IMR-90 (cell line): ENCODE results near the gene ATP8B4. TPM values are rescaled to one million over a fixed set of nuclear protein-coding genes. Genes with fewer than 3 reads are reported as not detected.

Source experiments
- ATAC-seq: fragments of 200-7000 bp; cut with Tn5 transposase; 2 replicates; pipeline ENCODE4 v1.9.1; 2020; ENCODE audit warnings: low read depth, mild to moderate bottlenecking, moderate library complexity
- BruUV-seq: library from RNA; stranded (reverse); fragments of 400-500 nt; replicated peaks from 2 replicates; lab custom pipeline; 2021; lab: Mats Ljungman, UMichigan
- CTCF ChIA-PET: fragments of 300-600 bp; formaldehyde crosslinking; extraction: SDS; loops from one replicate; lab custom pipeline; 2021; ENCODE audit warnings: antibody characterized with exemption; lab: Yijun Ruan, JAX
- POLR2A ChIA-PET: fragments of 300-600 bp; sonication (Branson Sonifier 250); formaldehyde crosslinking; loops from one replicate; lab custom pipeline; 2022; ENCODE audit warnings: antibody characterized with exemption; ENCODE audit not compliant: unreplicated experiment; lab: Charles Lee
- DNase-seq: peaks from one replicate; pipeline ENCODE4 v3.0.0; 2013
- H2AFZ ChIP-seq: replicated peaks from 2 replicates; pipeline ENCODE3; 2013; ENCODE audit warnings: low read length, mild to moderate bottlenecking; ENCODE audit not compliant: poor library complexity
- H2AK5ac ChIP-seq: 2 replicates; pipeline ENCODE4 v1.6.1; 2013; ENCODE audit warnings: low read depth, low read length, inconsistent platforms
- H2AK9ac ChIP-seq: replicated peaks from 2 replicates; pipeline ENCODE3; 2013; ENCODE audit warnings: mild to moderate bottlenecking, low read depth, low read length, moderate library complexity; ENCODE audit not compliant: poor library complexity
- H2BK120ac ChIP-seq: 2 replicates; pipeline ENCODE4 v1.6.1; 2013; ENCODE audit warnings: low read depth, low read length, inconsistent platforms
- H2BK15ac ChIP-seq: 3 replicates; pipeline ENCODE4 v1.6.1; 2013; ENCODE audit warnings: low read depth, low read length, inconsistent platforms
- H2BK20ac ChIP-seq: 2 replicates; pipeline ENCODE4 v1.6.1; 2013; ENCODE audit warnings: low read depth, mild to moderate bottlenecking, inconsistent platforms, low read length, moderate library complexity
- H2BK5ac ChIP-seq: 2 replicates; pipeline ENCODE4 v1.6.1; 2013; ENCODE audit warnings: mild to moderate bottlenecking, low read depth, low read length, inconsistent platforms; ENCODE audit not compliant: poor library complexity, severe bottlenecking
- H3K14ac ChIP-seq: replicated peaks from 2 replicates; pipeline ENCODE4 v1.6.1; 2013; ENCODE audit warnings: low read depth, low read length, inconsistent platforms
- H3K18ac ChIP-seq: 2 replicates; pipeline ENCODE4 v1.6.1; 2013; ENCODE audit warnings: low read depth, low read length, control low read depth
- H3K23ac ChIP-seq: 2 replicates; pipeline ENCODE4 v1.6.1; 2013; ENCODE audit warnings: low read depth, low read length, inconsistent platforms
- H3K27ac ChIP-seq: 2 replicates; pipeline ENCODE4 v1.5.1; 2013; ENCODE audit warnings: mild to moderate bottlenecking, control low read depth, low read length; ENCODE audit not compliant: insufficient read depth
- H3K27me3 ChIP-seq: 2 replicates; pipeline ENCODE4 v1.6.1; 2013; ENCODE audit warnings: low read length; ENCODE audit not compliant: control insufficient read depth, insufficient read depth
- H3K36me3 ChIP-seq: 2 replicates; pipeline ENCODE4 v1.6.1; 2013; ENCODE audit warnings: low read length, mixed read lengths; ENCODE audit not compliant: control insufficient read depth, insufficient read depth
- H3K4ac ChIP-seq: 2 replicates; pipeline ENCODE4 v1.6.1; 2013; ENCODE audit warnings: low read depth, low read length, inconsistent platforms
- H3K4me1 ChIP-seq: 2 replicates; pipeline ENCODE4 v1.6.1; 2013; ENCODE audit warnings: low read length, mixed read lengths; ENCODE audit not compliant: control insufficient read depth, insufficient read depth
- H3K4me2 ChIP-seq: 2 replicates; pipeline ENCODE4 v1.6.1; 2013; ENCODE audit warnings: low read depth, mild to moderate bottlenecking, control low read depth, low read length, moderate library complexity
- H3K4me3 ChIP-seq: 2 replicates; pipeline ENCODE4 v1.5.1; 2013; ENCODE audit warnings: low read depth, mild to moderate bottlenecking, control low read depth, low read length, moderate library complexity; ENCODE audit not compliant: insufficient read depth
- H3K56ac ChIP-seq: 2 replicates; pipeline ENCODE4 v1.6.1; 2013; ENCODE audit warnings: low read length, inconsistent platforms; ENCODE audit not compliant: insufficient read depth; ENCODE audit errors: extremely low read depth
- H3K79me1 ChIP-seq, 2 experiments: 2 replicates each; pipeline ENCODE4 v1.6.1; 2013; ENCODE audit warnings: low read length in 2 of 2, inconsistent platforms in 1 of 2, low read depth in 1 of 2
- H3K9ac ChIP-seq: 2 replicates; pipeline ENCODE4 v1.6.1; 2013; ENCODE audit warnings: low read depth, low read length, control low read depth
- H3K9me1 ChIP-seq: 2 replicates; pipeline ENCODE4 v1.6.1; 2013; ENCODE audit warnings: low read length, inconsistent platforms; ENCODE audit not compliant: insufficient read depth
- H3K9me3 ChIP-seq: 2 replicates; pipeline ENCODE4 v1.6.1; 2013; ENCODE audit warnings: low read length; ENCODE audit not compliant: control insufficient read depth, insufficient read depth
- H4K20me1 ChIP-seq: 2 replicates; pipeline ENCODE4 v1.6.1; 2013; ENCODE audit warnings: low read length, inconsistent platforms; ENCODE audit not compliant: insufficient read depth
- H4K5ac ChIP-seq: 2 replicates; pipeline ENCODE4 v1.6.1; 2013; ENCODE audit warnings: mild to moderate bottlenecking, low read depth, low read length, control low read depth
- H4K8ac ChIP-seq, 2 experiments: 2 replicates each; pipeline ENCODE4 v1.6.1; 2013; ENCODE audit warnings: low read depth in 2 of 2, low read length in 2 of 2, control low read depth in 1 of 2, inconsistent platforms in 1 of 2
- H4K91ac ChIP-seq: 2 replicates; pipeline ENCODE4 v1.6.1; 2013; ENCODE audit warnings: low read depth, low read length, inconsistent platforms; ENCODE audit not compliant: insufficient read depth
- CTCF ChIP-seq: conservative IDR thresholded peaks from 2 replicates; pipeline ENCODE4 v1.5.1; 2012; ENCODE audit warnings: mild to moderate bottlenecking, low read depth, low read length, improper control_type of control experiment
- ELK1 ChIP-seq: fragments of 150-350 bp; IDR thresholded peaks from 2 replicates; pipeline ENCODE4 v1.6.1; 2016; ENCODE audit warnings: low read depth, mild to moderate bottlenecking, low read length, moderate library complexity, borderline replicate concordance
- FOS ChIP-seq: fragments of 150-350 bp; IDR thresholded peaks from 2 replicates; pipeline ENCODE4 v1.6.1; 2016; ENCODE audit warnings: low read depth, low read length
- MAFK ChIP-seq: IDR thresholded peaks from 2 replicates; pipeline ENCODE4 v1.6.1; 2012; ENCODE audit warnings: low read depth, low read length, improper control_type of control experiment
- NFE2L2 ChIP-seq: fragments of 150-350 bp; IDR thresholded peaks from 2 replicates; pipeline ENCODE4 v1.6.1; 2016; ENCODE audit warnings: low read depth, mild to moderate bottlenecking, low read length
- WGBS, 2 experiments: methylation state at CpG; one replicate each; pipeline versions ENCODE4 v1.1.5 to v1.1.7; 2013; ENCODE audit warnings: missing lambda C conversion rate in 2 of 2; ENCODE audit not compliant: insufficient read length in 1 of 2; ENCODE audit errors: extremely low coverage in 2 of 2; 5-methylcytosine and 5-hydroxymethylcytosine counted together
- dilution Hi-C: fragments of 300-500 bp; cut with HindIII; formaldehyde crosslinking; loops from one replicate; pipeline ENCODE4 v1.14.3; 2018; ENCODE audit warnings: low sequenced_read_pairs; ENCODE audit not compliant: unreplicated experiment
- in situ Hi-C: fragments of 300-500 bp; cut with MboI; formaldehyde crosslinking; loops from 3 replicates; pipeline ENCODE4 v1.14.3; 2019; ENCODE audit warnings: low sequenced_read_pairs, inconsistent platforms, mixed read lengths
- intact Hi-C: fragments of 100-400 bp; cut with micrococcal nuclease; formaldehyde crosslinking; loops from 2 replicates; pipeline ENCODE4 v1.10.0; 2022
- polyA plus RNA-seq, 3 experiments: library from polyadenylated mRNA; depleted of rRNA; stranded (reverse); fragments of >200 nt; gene quantifications; 2 replicates each; pipeline ENCODE4 v1.2.3, GENCODE V29; 2012; ENCODE audit warnings: low replicate concordance in 1 of 3
- total RNA-seq: library from RNA; depleted of rRNA; stranded (reverse); fragments of >200 nt; gene quantifications from 2 replicates; pipeline ENCODE4 v1.2.3, GENCODE V29; 2012

The ATP8B4 gene
- total and polyA plus RNA-seq, 2 of the 4 experiments (the other 2 are of a cell fraction): 0.12 to 0.54 TPM

- intact Hi-C loops: no loop called here
- 70% methylated on average over 2 of the region's 3 CpGs; no CpG with 5 or more reads in 1 of the 2 experiments for WGBS, 2 experiments
- CTCF ChIA-PET: interaction anchor here (0.6 kb wide), 1 partner anchor 38 kb away, joined by 4 read pairs; no protein-coding TSS in a partner anchor
Measured at GRCh38 chr15:49987198-49987785, 131.7 kb downstream of the ATP8B4 start.

More at GRCh38 chr15:49987198-49987785, 131.7 kb downstream of the ATP8B4 start:
- H3K4me3 ChIP-seq: no peak overlapping the region
- no peak overlapping the region for H2AFZ ChIP-seq
- no peaks in the 10 kb centered on the region for H3K79me1 ChIP-seq
- H3K27me3 ChIP-seq: no peaks in the 10 kb centered on the region
- peaks cover 3% of the 10 kb centered on the region for H3K9me1 ChIP-seq
- H2BK120ac ChIP-seq: peak overlapping the region; percentile 27
- no TSS peak for BruUV-seq
- in situ Hi-C loops: no loop called here
- H4K91ac ChIP-seq: peak overlapping the region; percentile 69
- TF ChIP-seq FOS (no peak), ELK1 (no peak), NFE2L2 (no peak), MAFK (no peak), CTCF (no peak)
- peak overlapping the region; percentile 67; the same call in 1 of the 2 replicates for H3K27ac ChIP-seq
- H2AK9ac ChIP-seq: no peak overlapping the region
- H3K36me3 ChIP-seq: no peaks in the 10 kb centered on the region
- no peak overlapping the region for H3K9ac ChIP-seq
- no peak overlapping the region for H3K23ac ChIP-seq
- H4K20me1 ChIP-seq: no peaks in the 10 kb centered on the region
- H3K9me3 ChIP-seq: no peaks in the 10 kb centered on the region
- 0 out of 2 replicates have a peak overlapping the region, but pooled peaks have one; percentile 3 for H2BK20ac ChIP-seq
- no peak overlapping the region for H2BK5ac ChIP-seq
- no peak overlapping the region for H3K14ac ChIP-seq
- POLR2A ChIA-PET: no interaction called here
- no peak overlapping the region; the same call in 1 of the 2 replicates for H2AK5ac ChIP-seq
- ATAC-seq (no peak), DNase-seq (peak; percentile 20)
- dilution Hi-C loops: no loop called here
- peaks cover 21% of the 10 kb centered on the region for H3K4me1 ChIP-seq
- H3K56ac ChIP-seq: no peak overlapping the region
- H4K8ac ChIP-seq: peak overlapping the region; percentile 37 to 40; a peak in 2 of 4 replicates
- H3K4me2 ChIP-seq: no peak overlapping the region
- peak overlapping the region; percentile 98 for H3K18ac ChIP-seq
- H4K5ac ChIP-seq: peak overlapping the region; percentile 51
- no peak overlapping the region for H3K4ac ChIP-seq
- peak overlapping the region; percentile 80; the same call in 2 of the 3 replicates for H2BK15ac ChIP-seq
